ENCODE results near the gene LMCD1.

Gene LMCD1

DNA sequence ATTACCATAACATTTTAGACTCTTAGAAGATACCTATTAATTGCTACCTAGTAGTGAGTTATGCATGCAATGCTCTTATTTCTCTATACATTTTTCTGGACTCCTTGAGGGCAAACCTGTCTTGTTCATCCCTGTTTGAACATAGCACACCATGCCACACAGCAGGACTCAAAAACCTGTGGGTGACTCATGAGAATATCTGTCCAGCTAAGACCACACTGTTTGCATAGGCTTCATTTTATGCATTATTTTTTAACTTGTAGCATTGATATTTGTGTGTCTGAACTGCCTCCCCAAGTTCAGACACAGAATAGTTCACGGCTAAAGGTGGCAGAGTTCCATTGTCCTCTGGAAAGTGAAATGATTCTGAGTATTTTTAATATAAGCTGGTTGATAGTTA, 1.8 kb downstream of the LMCD1 start:
- Histone ChIP-seq H3K27ac (no peak overlapping the region), H3K36me3 (no peaks in the 10 kb centered on the region; the same call in 1 of the 2 replicates), H3K27me3 (ENCODE audit: insufficient read depth, low read depth, severe bottlenecking) (no peaks in the 10 kb centered on the region), H3K9me3 (ENCODE audit: severe bottlenecking) (no peaks in the 10 kb centered on the region), H3K4me3 (ENCODE audit: low read depth, low read length) (no peak overlapping the region)
- DNase-seq, result no peak
- TF ChIP-seq, protein P1, sequence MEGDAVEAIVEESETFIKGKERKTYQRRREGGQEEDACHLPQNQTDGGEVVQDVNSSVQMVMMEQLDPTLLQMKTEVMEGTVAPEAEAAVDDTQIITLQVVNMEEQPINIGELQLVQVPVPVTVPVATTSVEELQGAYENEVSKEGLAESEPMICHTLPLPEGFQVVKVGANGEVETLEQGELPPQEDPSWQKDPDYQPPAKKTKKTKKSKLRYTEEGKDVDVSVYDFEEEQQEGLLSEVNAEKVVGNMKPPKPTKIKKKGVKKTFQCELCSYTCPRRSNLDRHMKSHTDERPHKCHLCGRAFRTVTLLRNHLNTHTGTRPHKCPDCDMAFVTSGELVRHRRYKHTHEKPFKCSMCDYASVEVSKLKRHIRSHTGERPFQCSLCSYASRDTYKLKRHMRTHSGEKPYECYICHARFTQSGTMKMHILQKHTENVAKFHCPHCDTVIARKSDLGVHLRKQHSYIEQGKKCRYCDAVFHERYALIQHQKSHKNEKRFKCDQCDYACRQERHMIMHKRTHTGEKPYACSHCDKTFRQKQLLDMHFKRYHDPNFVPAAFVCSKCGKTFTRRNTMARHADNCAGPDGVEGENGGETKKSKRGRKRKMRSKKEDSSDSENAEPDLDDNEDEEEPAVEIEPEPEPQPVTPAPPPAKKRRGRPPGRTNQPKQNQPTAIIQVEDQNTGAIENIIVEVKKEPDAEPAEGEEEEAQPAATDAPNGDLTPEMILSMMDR (IDR thresholded peaks at IDR 0.05; ENCODE audit: low read depth, low read length), result no peak

DNA sequence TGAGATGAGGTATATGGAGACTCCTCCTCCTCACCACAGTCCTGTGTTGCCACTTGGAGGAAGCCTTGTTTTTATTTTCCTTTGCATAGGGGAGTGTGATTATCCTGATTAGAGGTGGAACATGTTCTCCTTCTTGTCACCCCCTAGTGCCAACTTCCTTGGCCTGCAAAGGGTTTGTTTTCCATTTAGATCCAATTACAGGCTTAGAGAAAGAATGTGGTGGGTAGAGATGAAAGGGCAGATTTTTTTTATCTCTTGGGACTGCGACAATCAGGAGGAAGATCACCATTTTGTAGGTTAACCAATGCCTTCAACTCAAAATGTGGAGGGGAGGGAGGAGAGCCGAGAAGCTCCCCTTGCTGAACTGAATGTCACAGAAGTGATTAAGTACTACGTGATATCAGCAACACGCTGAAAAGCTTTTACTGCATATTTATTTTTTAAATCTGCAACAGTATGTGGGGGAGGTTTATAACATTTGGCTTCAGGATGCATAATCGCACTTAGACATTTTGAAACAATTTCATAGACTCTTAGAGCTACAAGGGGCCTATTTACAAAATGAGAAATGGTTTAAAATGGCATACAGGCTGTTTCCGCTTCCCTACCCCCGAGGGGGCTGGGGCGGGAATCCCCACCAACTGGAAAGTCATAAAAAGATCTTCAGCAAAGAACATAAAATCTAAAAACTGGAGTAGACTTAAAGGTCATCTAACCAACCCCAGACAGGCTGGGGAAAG, 2.4 kb downstream of the LMCD1 start:
- Histone ChIP-seq H3K27me3 (ENCODE audit: insufficient read depth, low read depth, severe bottlenecking) (no peaks in the 10 kb centered on the region), H3K4me3 (ENCODE audit: low read depth, low read length) (no peak overlapping the region), H3K36me3 (no peaks in the 10 kb centered on the region; the same call in 1 of the 2 replicates), H3K27ac (no peak overlapping the region), H3K9me3 (ENCODE audit: severe bottlenecking) (no peaks in the 10 kb centered on the region)
- DNase-seq, result no peak
- TF ChIP-seq, protein P1 (IDR thresholded peaks at IDR 0.05; ENCODE audit: low read depth, low read length), result 0 out of 2 replicates have a peak, but pooled peaks have one; percentile 6

DNA sequence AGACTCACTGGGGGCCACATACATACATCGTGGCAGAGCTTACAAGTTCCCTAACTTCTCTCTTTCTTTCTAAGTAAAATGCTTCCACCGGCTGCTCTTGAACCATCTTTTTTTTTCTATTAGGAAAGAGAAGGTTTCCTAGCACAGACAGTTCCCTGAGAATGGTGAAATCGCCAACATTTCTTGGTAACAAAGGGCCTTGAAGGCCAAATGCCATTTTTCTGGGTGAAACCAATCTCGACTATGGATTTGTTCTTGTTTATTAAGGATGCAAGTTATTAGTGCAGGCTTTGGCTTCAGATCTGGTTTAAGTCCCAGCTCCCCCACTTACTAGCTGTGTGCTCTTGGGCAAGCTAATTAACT, 3.0 kb downstream of the LMCD1 start:
- DNase-seq, result no peak
- no peaks in the 10 kb centered on the region for H3K27me3 ChIP-seq (ENCODE audit: insufficient read depth, low read depth, severe bottlenecking)
- no peak overlapping the region for H3K27ac ChIP-seq
- no peaks in the 10 kb centered on the region for H3K9me3 ChIP-seq (ENCODE audit: severe bottlenecking)
- no peak overlapping the region for H3K4me3 ChIP-seq (ENCODE audit: low read depth, low read length)
- TF ChIP-seq, protein P1 (IDR thresholded peaks at IDR 0.05; ENCODE audit: low read depth, low read length), result no peak
- H3K36me3 ChIP-seq, result no peaks in the 10 kb centered on the region; the same call in 1 of the 2 replicates

DNA sequence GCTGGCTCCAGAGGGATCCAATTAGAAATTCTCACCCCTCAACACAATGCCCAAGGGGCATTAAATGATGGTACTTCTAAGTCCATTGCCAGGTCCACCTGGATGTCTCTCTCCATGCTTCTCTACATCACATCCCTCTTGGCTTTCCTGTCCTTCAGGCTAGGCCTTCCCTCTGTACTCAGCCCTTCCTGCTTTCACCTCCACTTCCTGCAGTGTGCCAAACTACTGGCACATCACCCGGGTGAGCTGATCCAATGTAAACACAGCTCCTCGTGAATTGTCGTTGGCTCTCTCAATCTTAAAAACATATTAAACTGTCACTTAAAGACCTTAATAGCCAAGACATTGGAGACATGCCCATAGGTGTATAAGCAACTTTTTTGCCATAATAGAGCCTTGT, 4.0 kb downstream of the LMCD1 start:
- H3K36me3 ChIP-seq, result no peaks in the 10 kb centered on the region; the same call in 1 of the 2 replicates
- TF ChIP-seq, protein P1 (IDR thresholded peaks at IDR 0.05; ENCODE audit: low read depth, low read length), result no peak
- no peaks in the 10 kb centered on the region for H3K27me3 ChIP-seq (ENCODE audit: insufficient read depth, low read depth, severe bottlenecking)
- DNase-seq, result no peak
- no peaks in the 10 kb centered on the region for H3K9me3 ChIP-seq (ENCODE audit: severe bottlenecking)
- H3K4me3 ChIP-seq (ENCODE audit: low read depth, low read length), result no peak overlapping the region
- H3K27ac ChIP-seq, result no peak overlapping the region

DNA sequence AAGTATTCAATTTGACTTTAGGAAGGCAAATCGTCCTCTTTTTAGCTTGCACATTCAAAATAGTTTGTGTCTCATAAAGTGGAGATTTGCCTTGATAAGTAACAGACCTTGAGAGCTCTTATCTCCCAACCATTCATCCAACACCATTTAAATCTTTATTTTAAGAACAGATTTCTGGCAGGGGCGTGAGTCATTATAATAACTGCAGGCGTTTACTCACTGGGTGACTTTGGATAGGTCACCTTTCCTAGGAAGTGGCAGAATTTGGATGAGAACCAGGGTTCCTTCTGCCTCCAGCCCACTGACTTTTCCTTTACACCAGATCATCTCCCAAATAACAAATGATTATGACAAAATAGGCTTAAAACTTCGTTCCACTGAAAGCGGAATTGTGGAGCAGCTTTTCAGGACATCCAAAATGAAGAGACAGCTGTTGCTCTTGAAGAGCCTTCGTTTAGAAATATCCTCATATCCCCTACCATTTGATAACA, 5.0 kb downstream of the LMCD1 start:
- H3K27me3 ChIP-seq (ENCODE audit: insufficient read depth, low read depth, severe bottlenecking), result no peaks in the 10 kb centered on the region
- H3K36me3 ChIP-seq, result no peaks in the 10 kb centered on the region; the same call in 1 of the 2 replicates
- no peak for DNase-seq
- no peak overlapping the region for H3K27ac ChIP-seq
- no peaks in the 10 kb centered on the region for H3K9me3 ChIP-seq (ENCODE audit: severe bottlenecking)
- TF ChIP-seq, protein P1 (IDR thresholded peaks at IDR 0.05; ENCODE audit: low read depth, low read length), result no peak
- no peak overlapping the region for H3K4me3 ChIP-seq (ENCODE audit: low read depth, low read length)
